ENCODE measurements around the gene LRFN2.

The LRFN2 gene

GRCh38 chr6:40350747-40351217 is 236.4 kb downstream of the LRFN2 start:
- Histone ChIP-seq H3K4me1 (ENCODE audit: insufficient read depth, low read length) (peaks cover 29% of the 10 kb centered on the region), H3K36me3 (ENCODE audit: insufficient read depth, low read length) (no peaks in the 10 kb centered on the region), H3K9ac (ENCODE audit: low read depth, low read length) (no peak overlapping the region), H3K9me3 (ENCODE audit: control insufficient read depth, insufficient read depth, low read length) (no peaks in the 10 kb centered on the region)

- Histone ChIP-seq H3K9ac (ENCODE audit: low read depth, low read length) (no peak overlapping the region), H3K4me1 (ENCODE audit: insufficient read depth, low read length) (peaks cover 33% of the 10 kb centered on the region), H3K36me3 (ENCODE audit: insufficient read depth, low read length) (no peaks in the 10 kb centered on the region), H3K9me3 (ENCODE audit: control insufficient read depth, insufficient read depth, low read length) (no peaks in the 10 kb centered on the region)
These were observed 237.0 kb downstream of the LRFN2 start for GRCh38 chr6:40349901-40350746.

GRCh38 chr6:40349123-40349900 is 237.9 kb downstream of the LRFN2 start:
- H3K9ac ChIP-seq (ENCODE audit: low read depth, low read length), result no peak overlapping the region
- no peaks in the 10 kb centered on the region for H3K36me3 ChIP-seq (ENCODE audit: insufficient read depth, low read length)
- peaks cover 37% of the 10 kb centered on the region for H3K4me1 ChIP-seq (ENCODE audit: insufficient read depth, low read length)
- no peaks in the 10 kb centered on the region for H3K9me3 ChIP-seq (ENCODE audit: control insufficient read depth, insufficient read depth, low read length)

GRCh38 chr6:40348591-40348990 is 238.6 kb downstream of the LRFN2 start:
- Histone ChIP-seq H3K9ac (ENCODE audit: low read depth, low read length) (no peak overlapping the region), H3K36me3 (ENCODE audit: insufficient read depth, low read length) (no peaks in the 10 kb centered on the region), H3K4me1 (ENCODE audit: insufficient read depth, low read length) (peaks cover 39% of the 10 kb centered on the region), H3K9me3 (ENCODE audit: control insufficient read depth, insufficient read depth, low read length) (no peaks in the 10 kb centered on the region)

- Histone ChIP-seq H3K4me1 (ENCODE audit: insufficient read depth, low read length) (peaks cover 37% of the 10 kb centered on the region), H3K36me3 (ENCODE audit: insufficient read depth, low read length) (no peaks in the 10 kb centered on the region), H3K9ac (ENCODE audit: low read depth, low read length) (no peak overlapping the region)
These were observed 239.6 kb downstream of the LRFN2 start for GRCh38 chr6:40347571-40348011.

GRCh38 chr6:40346246-40346645 is 240.9 kb downstream of the LRFN2 start:
- Histone ChIP-seq H3K9ac (ENCODE audit: low read depth, low read length) (no peak overlapping the region), H3K9me3 (ENCODE audit: control insufficient read depth, insufficient read depth, low read length) (no peaks in the 10 kb centered on the region), H3K36me3 (ENCODE audit: insufficient read depth, low read length) (no peaks in the 10 kb centered on the region), H3K4me1 (ENCODE audit: insufficient read depth, low read length) (peaks cover 45% of the 10 kb centered on the region)

More at GRCh38 chr6:40347571-40348011, 239.6 kb downstream of the LRFN2 start:
- H3K9me3 ChIP-seq (ENCODE audit: control insufficient read depth, insufficient read depth, low read length), result no peaks in the 10 kb centered on the region

- H3K4me1 ChIP-seq (ENCODE audit: insufficient read depth, low read length), result peaks cover 44% of the 10 kb centered on the region
- H3K9me3 ChIP-seq (ENCODE audit: control insufficient read depth, insufficient read depth, low read length), result no peaks in the 10 kb centered on the region
- no peaks in the 10 kb centered on the region for H3K36me3 ChIP-seq (ENCODE audit: insufficient read depth, low read length)
- no peak overlapping the region for H3K9ac ChIP-seq (ENCODE audit: low read depth, low read length)
These were observed 242.5 kb downstream of the LRFN2 start for GRCh38 chr6:40344566-40345167.

GRCh38 chr6:40343877-40344565 is 243.1 kb downstream of the LRFN2 start:
- no peaks in the 10 kb centered on the region for H3K9me3 ChIP-seq (ENCODE audit: control insufficient read depth, insufficient read depth, low read length)
- H3K36me3 ChIP-seq (ENCODE audit: insufficient read depth, low read length), result no peaks in the 10 kb centered on the region
- no peak overlapping the region for H3K9ac ChIP-seq (ENCODE audit: low read depth, low read length)
- peaks cover 38% of the 10 kb centered on the region for H3K4me1 ChIP-seq (ENCODE audit: insufficient read depth, low read length)

- Histone ChIP-seq H3K9me3 (ENCODE audit: control insufficient read depth, insufficient read depth, low read length) (no peaks in the 10 kb centered on the region), H3K9ac (ENCODE audit: low read depth, low read length) (no peak overlapping the region), H3K36me3 (ENCODE audit: insufficient read depth, low read length) (no peaks in the 10 kb centered on the region), H3K4me1 (ENCODE audit: insufficient read depth, low read length) (peaks cover 32% of the 10 kb centered on the region)
These were observed 243.8 kb downstream of the LRFN2 start for GRCh38 chr6:40343318-40343876.

GRCh38 chr6:40342723-40343122 is 244.4 kb downstream of the LRFN2 start:
- Histone ChIP-seq H3K36me3 (ENCODE audit: insufficient read depth, low read length) (no peaks in the 10 kb centered on the region), H3K9ac (ENCODE audit: low read depth, low read length) (no peak overlapping the region), H3K9me3 (ENCODE audit: control insufficient read depth, insufficient read depth, low read length) (no peaks in the 10 kb centered on the region), H3K4me1 (ENCODE audit: insufficient read depth, low read length) (peaks cover 25% of the 10 kb centered on the region)

- Histone ChIP-seq H3K36me3 (ENCODE audit: insufficient read depth, low read length) (no peaks in the 10 kb centered on the region), H3K4me1 (ENCODE audit: insufficient read depth, low read length) (peaks cover 21% of the 10 kb centered on the region), H3K9ac (ENCODE audit: low read depth, low read length) (no peak overlapping the region), H3K9me3 (ENCODE audit: control insufficient read depth, insufficient read depth, low read length) (no peaks in the 10 kb centered on the region)
These were observed 245.4 kb downstream of the LRFN2 start for GRCh38 chr6:40341726-40342125.
